Muscle layer of duodenum (tissue), 2 donors: ENCODE results near the gene SLC31A1.

Source experiments
- H3K27ac ChIP-seq: one replicate; pipeline ENCODE4 v1.7.0; 2013; ENCODE audit warnings: mild to moderate bottlenecking, low read length
- H3K27me3 ChIP-seq: one replicate; pipeline ENCODE4 v1.7.0; 2013; ENCODE audit warnings: low read depth, mild to moderate bottlenecking, control low read depth, low read length
- H3K36me3 ChIP-seq, 2 donors: one replicate each; pipeline ENCODE4 v1.7.0; 2013; ENCODE audit warnings: low read length in 2 of 2, control low read depth in 1 of 2, mild to moderate bottlenecking in 1 of 2; ENCODE audit not compliant: insufficient read depth in 2 of 2, control insufficient read depth in 1 of 2
- H3K4me1 ChIP-seq, 2 donors: one replicate each; pipeline ENCODE4 v1.7.0; 2013; ENCODE audit warnings: low read length in 2 of 2, mild to moderate bottlenecking in 2 of 2, control low read depth in 1 of 2, moderate library complexity in 1 of 2; ENCODE audit not compliant: insufficient read depth in 2 of 2, control insufficient read depth in 1 of 2
- H3K4me3 ChIP-seq, 2 donors: one replicate each; pipeline ENCODE4 v1.7.0; 2013; ENCODE audit warnings: low read length in 2 of 2, low read depth in 1 of 2, mild to moderate bottlenecking in 1 of 2
- H3K9me3 ChIP-seq, 2 donors: one replicate each; pipeline ENCODE4 v1.7.0; 2013; ENCODE audit warnings: low read length in 2 of 2, control low read depth in 1 of 2, mild to moderate bottlenecking in 1 of 2; ENCODE audit not compliant: control insufficient read depth in 1 of 2
- donor health status: healthy.

The SLC31A1 gene

DNA sequence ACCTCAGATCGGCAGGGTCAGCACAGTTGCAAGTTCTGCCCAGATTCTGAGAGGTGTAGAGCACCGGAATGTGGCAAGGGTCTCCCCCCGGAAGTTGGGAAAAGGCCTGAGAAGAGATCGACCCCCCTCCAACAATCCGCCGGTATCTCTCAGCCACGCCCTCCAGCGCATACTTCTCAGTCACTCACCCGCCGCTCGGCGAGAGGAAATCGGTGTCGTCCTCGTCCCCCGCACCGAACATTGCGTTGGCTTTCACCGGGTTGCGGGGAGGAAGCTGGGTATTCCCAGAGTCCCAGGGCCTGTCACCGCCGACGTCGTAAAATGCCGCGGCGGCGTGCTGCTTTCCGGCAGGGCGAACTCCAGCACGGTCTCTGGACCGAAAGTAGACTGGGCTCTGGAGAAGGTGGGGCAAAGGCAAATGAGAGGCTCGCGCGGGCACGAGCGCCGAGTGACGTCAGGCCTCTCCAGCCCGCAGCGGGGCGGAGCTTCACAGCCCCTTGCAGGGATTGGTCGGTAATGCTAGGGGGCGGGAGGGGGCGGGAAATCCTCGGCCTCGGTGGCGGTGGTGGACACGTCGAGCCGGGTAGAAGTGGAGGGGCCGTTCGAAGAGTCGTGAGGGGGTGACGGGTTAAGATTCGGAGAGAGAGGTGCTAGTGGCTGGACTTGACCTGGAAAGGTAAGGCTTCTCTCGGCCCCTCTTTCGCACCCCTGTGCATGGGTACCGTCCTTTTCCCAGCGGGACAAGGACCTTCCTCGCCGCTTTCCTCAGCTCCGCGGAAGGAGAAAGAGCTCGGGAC is at the start of gene SLC31A1, which contains the start of gene FKBP15:
Gene SLC31A1, plus strand, starts transcription at position 542 of the 797 bp plus-strand sequence. CDS start 34,605 bp downstream, outside the sequence.
Gene FKBP15, minus strand, starts transcription at position 275 of the 797 bp plus-strand sequence. Its CDS starts 34 bp downstream, at position 241.
- no peaks in the 10 kb centered on the region for H3K27me3 ChIP-seq

DNA sequence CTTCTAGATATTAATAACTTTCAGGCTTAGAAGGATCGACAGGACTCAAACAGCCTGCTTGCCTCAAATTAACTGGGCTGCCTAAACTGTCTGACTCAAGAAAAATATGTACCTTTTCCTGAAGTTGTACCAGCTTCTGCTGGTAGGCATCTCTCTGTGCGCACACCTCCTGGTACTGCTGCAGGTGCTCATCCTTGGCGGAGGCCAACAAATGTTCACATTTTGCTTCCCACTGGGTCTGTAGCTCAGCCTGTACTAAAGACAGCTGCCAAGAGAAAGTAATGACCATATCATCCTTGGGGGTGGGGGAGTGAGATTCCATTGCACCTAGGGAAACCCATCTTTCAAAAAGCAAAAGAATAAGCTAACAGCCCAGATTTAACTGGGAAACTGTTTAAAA is 48.0 kb upstream of the SLC31A1 start:
- H3K4me1 ChIP-seq: no peaks in the 10 kb centered on the region
- no peak overlapping the region for H3K27ac ChIP-seq
- peaks cover 86 to 90% of the 10 kb centered on the region in 2 donors for H3K36me3 ChIP-seq
- H3K9me3 ChIP-seq: no peaks in the 10 kb centered on the region
- no peak overlapping the region for H3K4me3 ChIP-seq
- H3K27me3 ChIP-seq: no peaks in the 10 kb centered on the region

More for the DNA sequence above, at the start of gene SLC31A1, which contains the start of gene FKBP15:
- H3K4me3 ChIP-seq: peak within 1 kb of the TSS; percentile 94 to 99
- no peaks in the 10 kb centered on the region for H3K9me3 ChIP-seq
- H3K4me1 ChIP-seq: peaks cover 19 to 32% of the 10 kb centered on the region in 2 donors
- H3K27ac ChIP-seq: peak within 1 kb of the TSS; percentile 93
- H3K36me3 ChIP-seq: peaks cover 5 to 11% of the 10 kb centered on the region in 2 donors

DNA sequence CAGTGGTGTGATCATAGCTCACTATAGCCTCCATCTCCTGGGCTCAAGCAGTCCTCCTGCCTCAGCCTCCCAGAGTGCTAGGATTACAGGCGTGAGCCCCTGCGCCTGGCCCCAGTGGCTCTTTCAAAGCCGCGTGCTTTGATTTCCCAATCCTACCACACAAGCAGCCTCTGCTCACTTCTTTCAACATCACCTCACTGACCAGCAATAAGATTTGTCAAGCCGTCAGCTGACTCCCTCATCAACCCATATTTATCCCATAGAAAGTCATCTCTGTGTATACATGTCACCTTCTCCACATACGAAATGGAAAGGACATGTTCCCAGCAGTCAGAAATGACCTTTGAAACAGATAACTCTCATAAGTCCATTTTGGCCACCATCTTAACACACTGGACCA is 44.5 kb upstream of the SLC31A1 start:
- Histone ChIP-seq H3K27ac (no peak overlapping the region), H3K27me3 (no peaks in the 10 kb centered on the region), H3K4me3 (no peak overlapping the region), H3K9me3 (no peaks in the 10 kb centered on the region), H3K4me1 (no peaks in the 10 kb centered on the region), H3K36me3 (peaks cover 76 to 85% of the 10 kb centered on the region in 2 donors)

- Histone ChIP-seq H3K27ac (no peak overlapping the region), H3K9me3 (no peaks in the 10 kb centered on the region), H3K4me3 (no peak overlapping the region)
Observed at GRCh38 chr9:113177251-113177650, 44.1 kb upstream of the SLC31A1 start.

DNA sequence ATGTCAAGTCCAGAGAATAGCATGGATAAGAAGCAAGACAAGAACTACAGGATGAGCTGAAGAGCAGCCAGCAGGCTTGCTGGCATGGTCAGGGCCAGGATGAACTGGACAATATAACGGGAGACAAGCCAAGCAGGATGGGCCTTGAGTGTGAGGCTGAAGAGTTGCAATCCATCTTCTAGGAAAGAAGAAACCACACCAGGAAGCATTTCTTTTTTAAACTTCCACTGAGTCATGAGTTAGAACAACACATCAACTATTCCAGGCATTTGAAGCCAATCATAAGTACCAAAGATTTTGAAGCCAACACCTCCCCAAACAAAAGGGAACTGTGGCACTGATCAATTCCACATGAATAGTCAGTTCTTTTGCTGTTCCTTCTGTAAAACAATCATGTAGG is 43.3 kb upstream of the SLC31A1 start:
- Histone ChIP-seq H3K9me3 (no peaks in the 10 kb centered on the region), H3K27ac (no peak overlapping the region), H3K36me3 (peaks cover 81 to 90% of the 10 kb centered on the region in 2 donors), H3K27me3 (no peaks in the 10 kb centered on the region), H3K4me1 (no peaks in the 10 kb centered on the region), H3K4me3 (no peak overlapping the region)

More at GRCh38 chr9:113177251-113177650, 44.1 kb upstream of the SLC31A1 start:
- no peaks in the 10 kb centered on the region for H3K27me3 ChIP-seq
- no peaks in the 10 kb centered on the region for H3K4me1 ChIP-seq
- H3K36me3 ChIP-seq: peaks cover 81 to 90% of the 10 kb centered on the region in 2 donors

- H3K36me3 ChIP-seq: peaks cover 81 to 91% of the 10 kb centered on the region in 2 donors
- H3K4me1 ChIP-seq: no peaks in the 10 kb centered on the region
- no peaks in the 10 kb centered on the region for H3K9me3 ChIP-seq
- no peak overlapping the region for H3K27ac ChIP-seq
- H3K4me3 ChIP-seq: no peak overlapping the region
- H3K27me3 ChIP-seq: no peaks in the 10 kb centered on the region
Observed at GRCh38 chr9:113179839-113180238, 41.5 kb upstream of the SLC31A1 start.

- peaks cover 78 to 92% of the 10 kb centered on the region in 2 donors for H3K36me3 ChIP-seq
Observed at GRCh38 chr9:113181165-113181564, 40.2 kb upstream of the SLC31A1 start.

DNA sequence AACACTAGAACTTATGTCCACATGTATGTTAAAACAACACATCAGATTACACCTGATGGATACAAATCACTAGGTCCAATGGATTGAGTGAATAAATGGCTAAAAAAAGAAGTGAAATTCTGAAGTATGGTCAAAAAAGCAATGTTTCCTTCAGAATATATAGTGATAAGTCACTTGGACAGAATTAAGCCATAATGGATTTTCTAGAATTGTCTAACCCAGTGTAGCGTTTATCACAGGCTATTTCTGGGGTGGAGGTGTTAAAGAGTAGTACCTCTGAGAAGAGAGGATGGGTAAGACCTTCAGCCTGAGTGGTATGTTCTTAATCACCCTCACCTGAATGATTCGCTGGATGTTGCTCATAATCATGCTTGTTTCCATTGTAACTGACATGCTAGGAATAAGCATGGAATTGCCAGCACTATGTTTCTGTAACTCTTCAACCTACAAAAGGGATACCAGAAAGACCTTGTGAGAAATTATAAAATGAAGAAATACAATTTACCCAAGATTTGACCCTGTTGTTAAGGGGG is 37.3 kb upstream of the SLC31A1 start:
- Histone ChIP-seq H3K36me3 (peaks cover 82 to 91% of the 10 kb centered on the region in 2 donors), H3K9me3 (no peaks in the 10 kb centered on the region), H3K27ac (no peak overlapping the region)

More at GRCh38 chr9:113181165-113181564, 40.2 kb upstream of the SLC31A1 start:
- no peak overlapping the region for H3K27ac ChIP-seq
- no peaks in the 10 kb centered on the region for H3K9me3 ChIP-seq
- H3K27me3 ChIP-seq: no peaks in the 10 kb centered on the region
- H3K4me3 ChIP-seq: no peak overlapping the region
- no peaks in the 10 kb centered on the region for H3K4me1 ChIP-seq

GRCh38 chr9:113184539-113184938 is 36.8 kb upstream of the SLC31A1 start:
- H3K9me3 ChIP-seq: no peaks in the 10 kb centered on the region
- no peak overlapping the region for H3K4me3 ChIP-seq
- H3K27ac ChIP-seq: no peak overlapping the region
- H3K36me3 ChIP-seq: peaks cover 82 to 91% of the 10 kb centered on the region in 2 donors
- no peaks in the 10 kb centered on the region for H3K27me3 ChIP-seq
- no peaks in the 10 kb centered on the region for H3K4me1 ChIP-seq

More for the DNA sequence above, 37.3 kb upstream of the SLC31A1 start:
- no peaks in the 10 kb centered on the region for H3K4me1 ChIP-seq
- H3K27me3 ChIP-seq: no peaks in the 10 kb centered on the region
- H3K4me3 ChIP-seq: no peak overlapping the region

- no peaks in the 10 kb centered on the region for H3K9me3 ChIP-seq
- H3K36me3 ChIP-seq: peaks cover 86 to 87% of the 10 kb centered on the region in 2 donors
- no peak overlapping the region for H3K27ac ChIP-seq
- no peak overlapping the region for H3K4me3 ChIP-seq
- no peaks in the 10 kb centered on the region for H3K27me3 ChIP-seq
- H3K4me1 ChIP-seq: no peaks in the 10 kb centered on the region
Observed at GRCh38 chr9:113185271-113185670, 36.1 kb upstream of the SLC31A1 start.

- Histone ChIP-seq H3K4me1 (no peaks in the 10 kb centered on the region), H3K27me3 (no peaks in the 10 kb centered on the region), H3K4me3 (no peak overlapping the region), H3K9me3 (no peaks in the 10 kb centered on the region), H3K36me3 (peaks cover 81 to 82% of the 10 kb centered on the region in 2 donors), H3K27ac (no peak overlapping the region)
Observed at GRCh38 chr9:113186137-113186755, 35.1 kb upstream of the SLC31A1 start.
